Smooth muscle cell (in vitro differentiated cells): ENCODE measurements around the gene RNF220. TPM values are rescaled to one million over a fixed set of nuclear protein-coding genes. Genes with fewer than 3 reads are reported as not detected.

Experiments used
- DNase-seq: peaks from one replicate; lab custom pipeline; 2025; ENCODE audit not compliant: unreplicated experiment; lab: John Stamatoyannopoulos, UW
- H2AFZ ChIP-seq: fragments of 200-600 bp; sonication (generic); 2 replicates; pipeline ENCODE4 v1.6.0; 2016; ENCODE audit warnings: antibody characterized with exemption, low read depth, mild to moderate bottlenecking
- H3F3A ChIP-seq: fragments of 200-600 bp; sonication (generic); 2 replicates; pipeline ENCODE4 v1.6.0; 2017; ENCODE audit warnings: antibody characterized with exemption, low read depth
- H3K27ac ChIP-seq: fragments of 200-600 bp; sonication (generic); 2 replicates; pipeline ENCODE4 v1.5.1; 2016; ENCODE audit warnings: low read depth, mild to moderate bottlenecking
- H3K27me3 ChIP-seq: fragments of 200-600 bp; sonication (generic); 2 replicates; pipeline ENCODE4 v1.6.1; 2016; ENCODE audit warnings: low read depth, mild to moderate bottlenecking
- H3K36me3 ChIP-seq: fragments of 200-600 bp; sonication (generic); 2 replicates; pipeline ENCODE4 v1.5.1; 2016; ENCODE audit warnings: low read depth
- H3K4me1 ChIP-seq: fragments of 200-600 bp; sonication (generic); 2 replicates; pipeline ENCODE4 v1.5.1; 2016; ENCODE audit warnings: low read depth
- H3K4me2 ChIP-seq: fragments of 200-600 bp; sonication (generic); 2 replicates; pipeline ENCODE4 v1.6.0; 2016; ENCODE audit warnings: mild to moderate bottlenecking
- H3K4me3 ChIP-seq: fragments of 200-600 bp; sonication (generic); 2 replicates; pipeline ENCODE4 v1.5.1; 2016; ENCODE audit warnings: mild to moderate bottlenecking
- H3K79me2 ChIP-seq: fragments of 200-600 bp; sonication (generic); 2 replicates; pipeline ENCODE4 v1.6.0; 2016; ENCODE audit warnings: low read depth, mild to moderate bottlenecking
- H3K9ac ChIP-seq: fragments of 200-600 bp; sonication (generic); 2 replicates; pipeline ENCODE4 v1.6.0; 2016; ENCODE audit warnings: low read depth
- H3K9me3 ChIP-seq: fragments of 200-600 bp; sonication (generic); replicated peaks from 2 replicates; pipeline ENCODE4 v1.5.1; 2016; ENCODE audit warnings: low read depth
- H4K20me1 ChIP-seq: fragments of 200-600 bp; sonication (generic); 2 replicates; pipeline ENCODE4 v1.6.0; 2016; ENCODE audit warnings: low read depth
- WGBS: methylation state at CpG from one replicate; pipeline ENCODE4 v1.1.7; 2016; ENCODE audit warnings: low lambda C conversion rate; 5-methylcytosine and 5-hydroxymethylcytosine counted together
- polyA plus RNA-seq: library from polyadenylated mRNA; unstranded; fragments of >200 nt; fragmentation: Nextera tagmentation; extraction: Ambion mirVana; gene quantifications from 2 replicates; pipeline ENCODE4 v1.2.1, GENCODE V29; 2016
- total RNA-seq: library from RNA; depleted of rRNA; stranded (reverse); fragments of >200 nt; gene quantifications from 2 replicates; pipeline ENCODE4 v1.2.3, GENCODE V29; 2014
- TF ChIP-seq, protein P1 (sequence below): fragments of 200-600 bp; sonication (generic); IDR thresholded peaks from 2 replicates; pipeline ENCODE4 v1.5.1; 2017; ENCODE audit warnings: borderline replicate concordance, mild to moderate bottlenecking, antibody characterized with exemption; ENCODE audit not compliant: insufficient read depth, poor library complexity, severe bottlenecking

RNF220 gene
- total and polyA plus RNA-seq, 2 experiments from 2014 or later, result 65.8 to 71.1 TPM

DNA sequence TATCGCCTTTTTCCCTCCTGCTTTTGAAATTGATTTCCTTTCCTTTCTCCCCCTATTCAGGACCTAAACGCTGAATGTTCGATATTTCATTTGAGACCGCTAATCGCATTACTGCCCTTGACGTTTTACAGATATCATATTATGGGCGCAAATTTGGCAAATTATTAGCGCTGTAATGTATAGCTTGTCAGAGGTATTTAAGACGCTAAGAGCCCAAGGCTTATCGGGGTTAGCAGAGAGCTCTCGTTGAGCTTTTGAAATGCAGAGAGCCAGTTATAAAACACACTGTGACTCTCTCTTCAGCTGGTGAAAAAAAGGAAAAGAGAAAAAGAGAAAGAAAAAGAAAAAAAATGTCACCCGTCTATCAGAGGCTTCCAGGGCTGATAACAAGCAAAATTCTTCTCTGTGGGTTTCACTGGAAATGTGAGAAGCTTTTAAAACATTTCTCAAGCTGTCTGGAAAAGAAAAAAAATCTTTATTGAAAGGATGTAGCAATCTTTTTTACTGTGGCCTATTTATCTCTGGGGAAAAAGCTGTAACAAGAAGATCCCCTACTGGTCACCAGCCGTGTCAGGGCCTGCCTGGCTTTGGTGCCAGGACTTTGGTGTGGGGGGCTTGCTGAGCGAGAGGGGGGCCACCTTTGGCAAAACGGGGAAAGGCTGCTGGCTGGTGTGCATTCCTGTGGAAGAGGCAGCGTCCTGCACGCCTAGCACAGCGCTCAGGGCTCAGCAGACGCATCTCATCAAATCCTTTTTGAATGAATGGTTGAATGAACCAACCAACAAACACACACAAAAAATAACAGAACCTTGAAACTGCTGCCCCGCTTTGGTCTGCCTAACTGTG, 119.8 kb downstream of the RNF220 start:
- Histone ChIP-seq H3K27ac (no peak overlapping the region), H2AFZ (peak overlapping the region; percentile 55), H3K36me3 (no peaks in the 10 kb centered on the region), H3K4me3 (peak overlapping the region; percentile 48), H3K79me2 (no peaks in the 10 kb centered on the region), H4K20me1 (no peaks in the 10 kb centered on the region), H3K4me1 (peaks cover 14% of the 10 kb centered on the region), H3K27me3 (peaks cover 60% of the 10 kb centered on the region), H3K9ac (peak overlapping the region; percentile 58), H3F3A (peaks cover 8% of the 10 kb centered on the region), H3K4me2 (peak overlapping the region; percentile 89), H3K9me3 (no peaks in the 10 kb centered on the region)
- TF ChIP-seq, protein P1, sequence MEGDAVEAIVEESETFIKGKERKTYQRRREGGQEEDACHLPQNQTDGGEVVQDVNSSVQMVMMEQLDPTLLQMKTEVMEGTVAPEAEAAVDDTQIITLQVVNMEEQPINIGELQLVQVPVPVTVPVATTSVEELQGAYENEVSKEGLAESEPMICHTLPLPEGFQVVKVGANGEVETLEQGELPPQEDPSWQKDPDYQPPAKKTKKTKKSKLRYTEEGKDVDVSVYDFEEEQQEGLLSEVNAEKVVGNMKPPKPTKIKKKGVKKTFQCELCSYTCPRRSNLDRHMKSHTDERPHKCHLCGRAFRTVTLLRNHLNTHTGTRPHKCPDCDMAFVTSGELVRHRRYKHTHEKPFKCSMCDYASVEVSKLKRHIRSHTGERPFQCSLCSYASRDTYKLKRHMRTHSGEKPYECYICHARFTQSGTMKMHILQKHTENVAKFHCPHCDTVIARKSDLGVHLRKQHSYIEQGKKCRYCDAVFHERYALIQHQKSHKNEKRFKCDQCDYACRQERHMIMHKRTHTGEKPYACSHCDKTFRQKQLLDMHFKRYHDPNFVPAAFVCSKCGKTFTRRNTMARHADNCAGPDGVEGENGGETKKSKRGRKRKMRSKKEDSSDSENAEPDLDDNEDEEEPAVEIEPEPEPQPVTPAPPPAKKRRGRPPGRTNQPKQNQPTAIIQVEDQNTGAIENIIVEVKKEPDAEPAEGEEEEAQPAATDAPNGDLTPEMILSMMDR, result no peak
- DNase-seq, result no peak
- WGBS, result 12% methylated on average over 18 of the region's 20 CpGs

DNA sequence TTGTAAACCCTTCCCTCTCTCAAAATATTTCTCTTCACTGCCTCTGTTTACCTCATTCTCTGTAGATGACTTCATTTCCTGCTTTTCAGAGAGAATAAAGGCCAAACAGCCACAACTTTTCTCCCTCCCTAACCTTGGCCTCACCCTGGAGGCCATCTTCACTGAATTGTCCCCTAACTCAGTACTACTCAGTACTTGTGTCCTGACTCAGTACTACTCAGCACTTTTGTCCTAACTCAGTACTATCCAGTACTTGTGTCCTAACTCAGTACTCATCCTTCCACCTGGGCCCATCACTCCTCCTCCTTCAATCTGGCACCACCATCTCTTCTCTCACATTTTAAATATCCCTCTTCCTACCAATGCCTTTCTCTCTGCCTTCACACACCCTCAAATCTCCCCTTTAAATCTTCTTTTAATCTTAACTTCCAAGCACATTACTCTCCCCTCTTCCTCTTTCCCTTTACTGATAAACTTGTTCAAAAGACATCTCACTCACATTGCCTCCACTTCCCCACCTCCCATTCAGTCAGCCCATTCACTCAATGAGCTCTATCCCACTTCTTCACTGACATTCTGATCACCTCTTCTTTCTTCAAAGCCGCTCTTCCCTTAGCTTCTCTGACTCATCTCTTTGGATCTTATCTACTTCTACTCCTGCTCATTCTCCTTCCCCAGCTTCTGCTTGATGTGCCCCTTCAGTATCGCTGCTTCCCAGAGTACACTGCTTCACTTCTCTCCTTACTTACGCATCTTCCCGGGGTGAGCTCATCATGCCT, 121.4 kb downstream of the RNF220 start:
- H2AFZ ChIP-seq, result no peak overlapping the region
- TF ChIP-seq, protein P1, result no peak
- no peak overlapping the region for H3K4me3 ChIP-seq
- no peaks in the 10 kb centered on the region for H3K9me3 ChIP-seq
- DNase-seq, result no peak
- H3K4me2 ChIP-seq, result no peak overlapping the region
- H4K20me1 ChIP-seq, result no peaks in the 10 kb centered on the region
- H3K36me3 ChIP-seq, result no peaks in the 10 kb centered on the region
- peaks cover 8% of the 10 kb centered on the region for H3F3A ChIP-seq
- H3K27me3 ChIP-seq, result peaks cover 46% of the 10 kb centered on the region
- H3K79me2 ChIP-seq, result no peaks in the 10 kb centered on the region
- no peak overlapping the region for H3K9ac ChIP-seq
- WGBS, result 60% methylated on average over 4 of the region's 4 CpGs
- no peak overlapping the region for H3K27ac ChIP-seq
- peaks cover 14% of the 10 kb centered on the region for H3K4me1 ChIP-seq

DNA sequence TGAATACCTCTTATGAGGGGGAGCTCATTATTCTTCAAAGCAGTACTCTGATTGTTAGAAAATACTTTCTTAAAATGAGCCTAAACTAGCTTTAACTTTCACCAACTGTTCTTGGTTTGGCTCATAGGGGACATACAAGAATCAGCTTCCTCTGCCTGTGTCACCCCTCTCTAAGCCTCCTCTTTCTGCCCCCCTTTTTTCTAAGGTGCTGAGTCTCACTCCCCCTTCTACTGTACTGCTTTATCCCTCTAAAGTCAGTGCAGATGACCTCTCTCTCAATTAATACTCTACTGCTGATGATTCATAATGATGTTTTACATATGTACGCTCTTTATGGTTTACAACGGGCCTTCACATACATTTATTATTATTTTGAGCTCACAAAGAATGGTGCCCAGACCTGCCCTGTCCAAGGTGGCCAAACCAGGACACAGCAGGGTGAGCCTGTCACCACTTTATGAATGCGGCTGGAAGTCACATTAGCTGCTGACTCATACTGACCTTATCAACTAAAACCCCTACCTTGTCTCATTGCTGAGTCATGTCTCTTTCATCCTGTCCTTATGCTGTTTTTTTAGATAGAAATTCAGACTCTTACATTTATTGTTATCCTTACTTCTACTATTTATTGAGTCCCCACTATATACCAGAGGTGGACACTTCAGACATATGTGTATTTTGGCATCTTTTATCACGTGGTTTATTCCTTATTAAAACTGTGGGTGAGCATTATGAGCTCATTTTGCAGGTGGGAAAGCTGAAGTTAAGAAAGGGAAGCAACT, 126.9 kb downstream of the RNF220 start:
- H3F3A ChIP-seq, result no peaks in the 10 kb centered on the region
- H3K79me2 ChIP-seq, result no peaks in the 10 kb centered on the region
- no peak overlapping the region for H3K4me2 ChIP-seq
- no peak for DNase-seq
- 32% methylated on average over 4 of the region's 4 CpGs for WGBS
- no peaks in the 10 kb centered on the region for H3K4me1 ChIP-seq
- H4K20me1 ChIP-seq, result no peaks in the 10 kb centered on the region
- no peak overlapping the region for H3K4me3 ChIP-seq
- TF ChIP-seq, protein P1, result no peak
- H2AFZ ChIP-seq, result no peak overlapping the region
- peaks cover 9% of the 10 kb centered on the region for H3K27me3 ChIP-seq
- H3K27ac ChIP-seq, result no peak overlapping the region
- no peak overlapping the region for H3K9ac ChIP-seq
- H3K36me3 ChIP-seq, result no peaks in the 10 kb centered on the region
- no peaks in the 10 kb centered on the region for H3K9me3 ChIP-seq
